Activated CD4-positive, alpha-beta T cell treated with anti-CD3 and anti-CD28 coated beads, Interleukin-2, amount 50 U/mL, for 4 hours (primary cell): ENCODE results near the gene RPH3AL.

Experiments used
- DNase-seq, 2 experiments: peaks; one replicate each; pipeline ENCODE4 v3.0.0-alpha.2; 2020

RPH3AL gene

DNA sequence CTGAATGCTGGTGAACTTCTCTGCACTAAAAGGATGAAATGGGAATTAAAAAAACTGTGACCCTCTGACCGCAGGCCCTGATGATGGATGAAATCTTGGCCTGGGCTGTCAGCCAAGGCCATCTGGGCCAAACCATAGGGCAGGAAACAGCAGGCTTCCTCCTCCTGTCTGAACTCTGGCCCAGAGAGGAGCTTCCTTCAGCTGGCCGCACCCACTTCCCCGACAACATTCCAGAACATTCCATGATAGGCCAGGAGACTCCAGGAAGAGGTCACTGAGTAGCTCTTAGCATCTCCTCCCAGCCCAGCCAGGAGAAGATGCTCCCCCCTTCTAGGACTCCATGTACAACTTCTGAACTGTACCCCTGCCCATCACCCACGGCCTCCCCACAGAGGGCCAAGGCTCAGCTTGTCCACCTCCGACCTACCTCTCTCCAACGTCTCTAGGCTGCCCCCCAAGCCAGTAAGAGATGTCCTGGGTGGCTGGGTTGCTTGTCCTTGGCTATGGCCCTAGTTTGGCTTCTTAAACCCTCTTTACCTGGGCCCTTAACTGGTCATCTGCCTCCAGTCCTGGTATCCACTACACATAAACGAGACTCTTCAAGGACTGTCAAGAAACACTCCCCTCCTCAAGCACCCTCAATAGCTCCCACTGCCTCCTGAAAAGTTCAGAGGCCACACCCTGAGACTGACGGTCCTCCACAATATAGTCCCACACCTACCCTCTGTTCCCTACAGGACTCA, 1.7 kb downstream of the RPH3AL start:
- DNase-seq: no peak

GRCh38 chr17:349666-350065, 2.9 kb downstream of the RPH3AL start:
- DNase-seq: no peak

DNA sequence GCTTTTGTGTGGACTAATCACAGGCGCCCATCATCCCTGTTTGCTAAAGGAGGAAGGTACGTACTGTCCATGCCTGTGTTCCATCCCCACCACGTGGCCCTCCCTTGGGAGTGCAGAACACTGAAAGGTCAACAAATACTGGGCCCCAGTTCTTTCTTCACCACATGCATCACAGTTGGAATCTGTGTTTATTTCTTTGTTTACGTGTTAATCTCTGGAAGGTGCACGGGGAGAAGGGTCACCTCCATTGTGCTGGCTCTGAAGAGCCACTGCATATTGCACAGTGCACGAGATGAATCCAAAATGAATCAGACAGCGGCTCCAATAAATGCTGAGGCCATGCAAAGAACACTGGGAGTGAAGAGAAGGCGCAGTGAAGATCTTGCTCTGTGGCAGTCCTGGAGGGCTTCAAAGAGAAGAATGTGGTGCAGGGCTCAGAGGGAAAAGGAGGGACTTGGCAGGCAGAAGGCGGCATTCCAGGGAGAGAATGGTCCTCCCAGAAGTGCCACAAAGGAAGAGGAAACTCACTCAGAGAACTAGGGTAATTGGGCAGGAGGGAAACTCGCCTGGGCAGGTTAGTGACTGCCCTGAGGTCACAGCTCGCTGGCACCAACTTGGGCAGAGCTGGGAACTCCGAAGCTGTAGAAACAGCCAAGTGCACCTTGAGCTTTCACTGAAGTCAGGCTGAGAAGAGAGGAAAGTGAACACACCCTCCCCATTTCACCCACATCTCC, 3.7 kb downstream of the RPH3AL start:
- DNase-seq: no peak

DNA sequence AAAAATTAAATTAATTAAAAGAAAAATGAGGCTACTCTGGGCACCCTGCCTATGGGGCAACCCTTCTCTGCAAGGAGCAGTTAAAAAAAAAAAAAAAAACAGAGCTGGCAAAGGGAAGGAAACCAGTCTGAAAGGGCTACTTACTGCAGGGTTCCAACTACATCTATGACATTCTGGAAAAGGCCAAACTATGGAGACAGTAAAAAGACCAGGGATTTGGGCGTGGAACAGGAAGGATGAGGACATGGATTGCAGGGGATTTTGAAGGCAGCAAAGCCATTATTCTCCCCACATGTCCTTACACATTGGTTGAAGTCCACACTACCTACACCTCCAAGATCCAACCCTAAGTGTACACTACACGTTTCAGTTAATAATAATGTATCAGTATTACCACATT, 4.6 kb downstream of the RPH3AL start:
- DNase-seq: no peak

DNA sequence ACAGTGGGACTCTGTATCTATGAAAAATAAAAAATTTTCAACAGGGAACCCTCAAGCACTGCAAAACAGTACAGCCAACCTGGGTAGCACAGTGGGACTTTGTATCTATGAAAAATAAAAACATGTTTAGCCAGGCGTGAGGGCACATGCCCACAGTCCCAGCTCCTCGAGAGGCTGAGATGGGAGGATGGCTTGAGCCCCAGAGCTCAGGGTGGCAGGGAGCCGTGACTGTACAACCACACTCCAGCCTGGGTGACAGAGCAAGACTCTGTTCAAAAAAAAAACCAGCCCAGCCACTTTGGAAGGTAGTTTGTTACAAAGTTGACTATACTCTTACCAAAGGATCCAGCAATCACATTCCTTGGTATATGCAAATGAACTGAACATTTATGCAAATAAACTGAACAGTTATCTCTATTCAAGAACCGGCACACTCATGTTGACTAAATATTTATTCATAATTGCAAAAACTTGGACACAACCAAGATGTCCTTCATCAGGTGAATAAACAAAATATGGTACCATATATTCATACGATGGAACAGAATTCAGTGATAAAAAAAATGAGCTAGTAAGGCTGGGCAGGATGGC, 5.2 kb downstream of the RPH3AL start:
- DNase-seq: no peak

- DNase-seq: no peak
Measured at GRCh38 chr17:345992-346785, 6.4 kb downstream of the RPH3AL start.

- no peak for DNase-seq
Measured at GRCh38 chr17:345261-345660, 7.3 kb downstream of the RPH3AL start.

GRCh38 chr17:343875-344752, 8.5 kb downstream of the RPH3AL start:
- no peak for DNase-seq

GRCh38 chr17:343211-343610, 9.4 kb downstream of the RPH3AL start:
- DNase-seq: no peak

GRCh38 chr17:340074-340473, 12.5 kb downstream of the RPH3AL start:
- DNase-seq: no peak

- no peak for DNase-seq
Measured at GRCh38 chr17:339193-340061, 13.2 kb downstream of the RPH3AL start.

DNA sequence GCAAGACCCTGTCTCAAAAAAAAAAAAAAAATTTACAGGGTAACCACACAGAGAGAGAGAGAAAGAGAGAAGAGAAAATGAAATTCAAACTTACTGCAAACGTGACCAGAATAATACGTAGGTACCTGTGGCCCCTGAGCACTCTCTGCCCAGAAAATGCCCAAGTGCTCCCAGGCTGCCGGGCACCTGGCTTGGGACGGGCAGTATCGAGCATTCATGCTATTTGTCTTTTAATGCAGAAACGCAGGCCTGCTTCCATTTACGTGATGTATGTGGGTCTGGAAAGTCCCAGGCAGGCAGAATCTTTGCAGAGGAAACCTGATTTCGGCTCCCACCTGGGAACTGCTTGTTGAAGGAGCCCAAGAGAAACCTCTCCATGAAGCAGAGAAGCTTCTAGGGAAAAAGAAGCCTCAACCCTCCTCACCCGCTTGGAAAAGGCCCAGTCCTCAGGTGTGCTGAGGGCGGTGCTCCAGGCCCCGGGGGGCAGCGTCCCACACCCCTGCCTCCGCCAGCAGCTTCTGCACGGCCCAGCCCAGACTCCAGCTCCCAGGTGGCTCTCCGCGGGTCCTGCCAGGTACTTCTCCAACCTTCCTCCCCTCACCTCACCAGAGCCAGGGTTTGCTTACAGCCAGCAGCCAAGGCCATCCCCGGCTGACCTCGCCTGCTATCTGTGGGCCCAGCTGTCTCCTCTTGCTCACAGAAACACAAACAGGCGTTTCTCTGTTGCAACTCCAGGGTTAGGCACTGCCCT, 14.0 kb downstream of the RPH3AL start:
- no peak for DNase-seq

GRCh38 chr17:337866-338265, 14.7 kb downstream of the RPH3AL start:
- no peak for DNase-seq

DNA sequence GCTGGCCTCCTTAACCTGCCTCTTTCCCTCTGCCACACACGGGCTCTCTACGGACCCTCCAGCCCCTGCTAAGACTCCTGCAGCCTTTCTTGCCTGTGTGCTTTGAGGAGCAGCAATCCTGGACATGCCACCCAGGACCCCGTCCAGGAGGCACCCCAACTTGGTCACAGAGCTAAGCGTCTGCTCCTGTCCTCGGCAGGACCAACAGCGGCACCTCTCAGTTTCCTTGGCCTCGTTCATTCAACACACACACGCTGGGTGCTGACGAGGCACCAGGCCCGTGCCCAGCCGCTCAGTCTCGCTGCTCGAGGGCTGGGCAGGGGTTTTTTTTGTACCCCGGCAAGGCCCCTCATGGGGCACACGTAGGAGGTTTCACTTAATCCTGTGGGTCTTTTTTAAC, 15.2 kb downstream of the RPH3AL start:
- DNase-seq: no peak

DNA sequence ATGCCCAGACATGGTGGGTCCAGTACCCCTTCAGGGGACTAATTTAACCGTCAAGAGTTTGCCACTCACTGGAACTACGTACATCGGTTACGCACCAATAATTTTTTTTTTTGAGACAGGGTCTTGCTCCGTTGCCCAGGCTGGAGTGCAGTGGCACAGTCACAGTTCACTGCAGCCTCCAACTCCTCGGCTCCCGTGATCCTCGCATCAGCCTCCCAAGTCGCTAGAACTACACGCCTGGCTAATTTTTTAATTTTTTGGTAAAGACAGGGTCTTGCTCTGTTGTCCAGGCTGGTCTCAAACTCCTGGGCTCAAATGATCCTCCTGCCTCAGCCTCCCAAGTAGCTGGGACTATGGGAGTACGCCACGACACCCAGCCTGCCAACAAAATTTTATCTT, 15.6 kb downstream of the RPH3AL start:
- DNase-seq: no peak

- DNase-seq: peak; percentile 28 to 33
Measured at GRCh38 chr17:336110-337021, 16.2 kb downstream of the RPH3AL start.

DNA sequence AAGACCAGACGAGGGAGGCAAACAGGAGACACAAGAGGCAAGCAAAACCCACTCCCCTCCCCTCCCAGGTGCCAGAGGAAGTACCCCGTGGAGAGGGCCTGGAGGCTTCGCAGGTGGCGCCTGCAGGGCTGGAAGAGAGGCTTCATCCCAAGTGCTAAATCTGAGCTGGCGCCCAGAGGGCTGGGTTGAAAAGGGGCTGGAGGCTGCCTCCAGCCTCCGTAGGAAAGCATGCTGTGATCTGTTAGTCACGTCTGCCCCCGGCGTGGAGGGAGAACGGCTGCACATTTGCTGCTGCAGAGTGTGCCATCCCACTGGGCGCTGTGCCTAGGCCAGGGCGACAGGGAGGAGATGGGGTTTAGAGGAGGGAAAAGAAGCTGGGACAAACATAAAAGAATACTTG, 16.9 kb downstream of the RPH3AL start:
- no peak for DNase-seq

- DNase-seq: no peak
Measured at GRCh38 chr17:334974-335481, 17.6 kb downstream of the RPH3AL start.
